Spleen (tissue), 7 donors: Measurements from ENCODE around the gene EFCAB12.
A peak's percentile ranks its signal among the peaks of the same experiment; 100 is the strongest.

ENCODE experiments used
- POLR2A ChIP-seq, 3 donors: fragments of 450-650 bp; IDR thresholded peaks; one replicate each; pipeline ENCODE4 v1.5.1; 2017; ENCODE audit warnings: antibody characterized with exemption in 3 of 3, mild to moderate bottlenecking in 1 of 3
- POLR2AphosphoS5 ChIP-seq, 3 donors: sonication (generic); formaldehyde crosslinking; IDR thresholded peaks; one replicate each; pipeline ENCODE4 v1.5.1; 2017; ENCODE audit warnings: antibody characterized with exemption in 3 of 3
- TF ChIP-seq, protein P1 (sequence below), 11 experiments: fragments of 200-600 bp in 7 of 11; fragments of 450-650 bp in 4 of 11; sonication (generic) in 4 of 11; IDR thresholded peaks in 8 of 11; conservative IDR thresholded peaks in 3 of 11; 1 replicate in 7 of 11; 2 replicates in 4 of 11; pipeline versions ENCODE4 v1.4.0 to v1.8.0; 2016 to 2021; ENCODE audit warnings: antibody characterized with exemption in 11 of 11, inconsistent platforms in 4 of 11, mild to moderate bottlenecking in 1 of 11
- donor health status: DM: no; HTN: no; CAD: no; lungs with moderate emphysema.
- donor health status: DM: no; HTN: no; CAD: no.
- donor health status: DM: no; HTN: no; CAD: no.

DNA sequence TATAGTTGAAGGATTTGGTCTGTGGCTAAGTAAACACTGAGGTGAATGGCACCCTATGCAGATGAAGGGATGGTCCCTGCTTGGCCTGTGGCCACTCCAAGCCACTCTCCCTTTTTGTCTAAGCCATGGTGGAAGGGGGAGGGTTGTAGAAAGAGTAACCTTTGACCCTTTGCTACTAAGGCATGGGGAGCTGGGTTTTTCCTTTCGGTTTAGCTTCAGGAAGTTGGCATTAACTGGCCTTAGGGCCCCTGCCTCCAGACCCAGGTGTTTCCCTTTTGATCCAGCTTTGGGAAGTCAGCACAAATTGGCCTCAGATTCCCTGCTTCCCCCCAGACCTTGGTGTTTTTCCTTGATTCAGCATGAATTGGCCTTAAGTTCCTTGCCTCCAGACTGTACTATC lies 49.5 kb downstream of the EFCAB12 start:
- TF ChIP-seq, protein P1, sequence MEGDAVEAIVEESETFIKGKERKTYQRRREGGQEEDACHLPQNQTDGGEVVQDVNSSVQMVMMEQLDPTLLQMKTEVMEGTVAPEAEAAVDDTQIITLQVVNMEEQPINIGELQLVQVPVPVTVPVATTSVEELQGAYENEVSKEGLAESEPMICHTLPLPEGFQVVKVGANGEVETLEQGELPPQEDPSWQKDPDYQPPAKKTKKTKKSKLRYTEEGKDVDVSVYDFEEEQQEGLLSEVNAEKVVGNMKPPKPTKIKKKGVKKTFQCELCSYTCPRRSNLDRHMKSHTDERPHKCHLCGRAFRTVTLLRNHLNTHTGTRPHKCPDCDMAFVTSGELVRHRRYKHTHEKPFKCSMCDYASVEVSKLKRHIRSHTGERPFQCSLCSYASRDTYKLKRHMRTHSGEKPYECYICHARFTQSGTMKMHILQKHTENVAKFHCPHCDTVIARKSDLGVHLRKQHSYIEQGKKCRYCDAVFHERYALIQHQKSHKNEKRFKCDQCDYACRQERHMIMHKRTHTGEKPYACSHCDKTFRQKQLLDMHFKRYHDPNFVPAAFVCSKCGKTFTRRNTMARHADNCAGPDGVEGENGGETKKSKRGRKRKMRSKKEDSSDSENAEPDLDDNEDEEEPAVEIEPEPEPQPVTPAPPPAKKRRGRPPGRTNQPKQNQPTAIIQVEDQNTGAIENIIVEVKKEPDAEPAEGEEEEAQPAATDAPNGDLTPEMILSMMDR (IDR thresholded peaks at IDR 0.05 in 8 of 11, conservative IDR thresholded peaks at IDR 0.05 in 3 of 11), result no peak
- TF ChIP-seq POLR2A (IDR thresholded peaks at IDR 0.05) (no peak), POLR2AphosphoS5 (IDR thresholded peaks at IDR 0.05) (peak in 1 of 3 donors; percentile 70)
